ENCODE results near the gene RTN4RL1.

GRCh38 chr17:1896243-1897104, 128.7 kb downstream of the RTN4RL1 start:
- TF ChIP-seq, protein P1, sequence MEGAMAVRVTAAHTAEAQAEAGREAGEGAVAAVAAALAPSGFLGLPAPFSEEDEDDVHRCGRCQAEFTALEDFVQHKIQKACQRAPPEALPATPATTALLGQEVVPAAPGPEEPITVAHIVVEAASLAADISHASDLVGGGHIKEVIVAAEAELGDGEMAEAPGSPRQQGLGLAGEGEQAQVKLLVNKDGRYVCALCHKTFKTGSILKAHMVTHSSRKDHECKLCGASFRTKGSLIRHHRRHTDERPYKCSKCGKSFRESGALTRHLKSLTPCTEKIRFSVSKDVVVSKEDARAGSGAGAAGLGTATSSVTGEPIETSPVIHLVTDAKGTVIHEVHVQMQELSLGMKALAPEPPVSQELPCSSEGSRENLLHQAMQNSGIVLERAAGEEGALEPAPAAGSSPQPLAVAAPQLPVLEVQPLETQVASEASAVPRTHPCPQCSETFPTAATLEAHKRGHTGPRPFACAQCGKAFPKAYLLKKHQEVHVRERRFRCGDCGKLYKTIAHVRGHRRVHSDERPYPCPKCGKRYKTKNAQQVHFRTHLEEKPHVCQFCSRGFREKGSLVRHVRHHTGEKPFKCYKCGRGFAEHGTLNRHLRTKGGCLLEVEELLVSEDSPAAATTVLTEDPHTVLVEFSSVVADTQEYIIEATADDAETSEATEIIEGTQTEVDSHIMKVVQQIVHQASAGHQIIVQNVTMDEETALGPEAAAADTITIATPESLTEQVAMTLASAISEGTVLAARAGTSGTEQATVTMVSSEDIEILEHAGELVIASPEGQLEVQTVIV (CRISPR knock-in tag; IDR thresholded peaks at IDR 0.05; ENCODE audit: borderline replicate concordance) = no peak
- no peak for TF ChIP-seq RFX1 (IDR thresholded peaks at IDR 0.05)
- TF ChIP-seq, protein P2, sequence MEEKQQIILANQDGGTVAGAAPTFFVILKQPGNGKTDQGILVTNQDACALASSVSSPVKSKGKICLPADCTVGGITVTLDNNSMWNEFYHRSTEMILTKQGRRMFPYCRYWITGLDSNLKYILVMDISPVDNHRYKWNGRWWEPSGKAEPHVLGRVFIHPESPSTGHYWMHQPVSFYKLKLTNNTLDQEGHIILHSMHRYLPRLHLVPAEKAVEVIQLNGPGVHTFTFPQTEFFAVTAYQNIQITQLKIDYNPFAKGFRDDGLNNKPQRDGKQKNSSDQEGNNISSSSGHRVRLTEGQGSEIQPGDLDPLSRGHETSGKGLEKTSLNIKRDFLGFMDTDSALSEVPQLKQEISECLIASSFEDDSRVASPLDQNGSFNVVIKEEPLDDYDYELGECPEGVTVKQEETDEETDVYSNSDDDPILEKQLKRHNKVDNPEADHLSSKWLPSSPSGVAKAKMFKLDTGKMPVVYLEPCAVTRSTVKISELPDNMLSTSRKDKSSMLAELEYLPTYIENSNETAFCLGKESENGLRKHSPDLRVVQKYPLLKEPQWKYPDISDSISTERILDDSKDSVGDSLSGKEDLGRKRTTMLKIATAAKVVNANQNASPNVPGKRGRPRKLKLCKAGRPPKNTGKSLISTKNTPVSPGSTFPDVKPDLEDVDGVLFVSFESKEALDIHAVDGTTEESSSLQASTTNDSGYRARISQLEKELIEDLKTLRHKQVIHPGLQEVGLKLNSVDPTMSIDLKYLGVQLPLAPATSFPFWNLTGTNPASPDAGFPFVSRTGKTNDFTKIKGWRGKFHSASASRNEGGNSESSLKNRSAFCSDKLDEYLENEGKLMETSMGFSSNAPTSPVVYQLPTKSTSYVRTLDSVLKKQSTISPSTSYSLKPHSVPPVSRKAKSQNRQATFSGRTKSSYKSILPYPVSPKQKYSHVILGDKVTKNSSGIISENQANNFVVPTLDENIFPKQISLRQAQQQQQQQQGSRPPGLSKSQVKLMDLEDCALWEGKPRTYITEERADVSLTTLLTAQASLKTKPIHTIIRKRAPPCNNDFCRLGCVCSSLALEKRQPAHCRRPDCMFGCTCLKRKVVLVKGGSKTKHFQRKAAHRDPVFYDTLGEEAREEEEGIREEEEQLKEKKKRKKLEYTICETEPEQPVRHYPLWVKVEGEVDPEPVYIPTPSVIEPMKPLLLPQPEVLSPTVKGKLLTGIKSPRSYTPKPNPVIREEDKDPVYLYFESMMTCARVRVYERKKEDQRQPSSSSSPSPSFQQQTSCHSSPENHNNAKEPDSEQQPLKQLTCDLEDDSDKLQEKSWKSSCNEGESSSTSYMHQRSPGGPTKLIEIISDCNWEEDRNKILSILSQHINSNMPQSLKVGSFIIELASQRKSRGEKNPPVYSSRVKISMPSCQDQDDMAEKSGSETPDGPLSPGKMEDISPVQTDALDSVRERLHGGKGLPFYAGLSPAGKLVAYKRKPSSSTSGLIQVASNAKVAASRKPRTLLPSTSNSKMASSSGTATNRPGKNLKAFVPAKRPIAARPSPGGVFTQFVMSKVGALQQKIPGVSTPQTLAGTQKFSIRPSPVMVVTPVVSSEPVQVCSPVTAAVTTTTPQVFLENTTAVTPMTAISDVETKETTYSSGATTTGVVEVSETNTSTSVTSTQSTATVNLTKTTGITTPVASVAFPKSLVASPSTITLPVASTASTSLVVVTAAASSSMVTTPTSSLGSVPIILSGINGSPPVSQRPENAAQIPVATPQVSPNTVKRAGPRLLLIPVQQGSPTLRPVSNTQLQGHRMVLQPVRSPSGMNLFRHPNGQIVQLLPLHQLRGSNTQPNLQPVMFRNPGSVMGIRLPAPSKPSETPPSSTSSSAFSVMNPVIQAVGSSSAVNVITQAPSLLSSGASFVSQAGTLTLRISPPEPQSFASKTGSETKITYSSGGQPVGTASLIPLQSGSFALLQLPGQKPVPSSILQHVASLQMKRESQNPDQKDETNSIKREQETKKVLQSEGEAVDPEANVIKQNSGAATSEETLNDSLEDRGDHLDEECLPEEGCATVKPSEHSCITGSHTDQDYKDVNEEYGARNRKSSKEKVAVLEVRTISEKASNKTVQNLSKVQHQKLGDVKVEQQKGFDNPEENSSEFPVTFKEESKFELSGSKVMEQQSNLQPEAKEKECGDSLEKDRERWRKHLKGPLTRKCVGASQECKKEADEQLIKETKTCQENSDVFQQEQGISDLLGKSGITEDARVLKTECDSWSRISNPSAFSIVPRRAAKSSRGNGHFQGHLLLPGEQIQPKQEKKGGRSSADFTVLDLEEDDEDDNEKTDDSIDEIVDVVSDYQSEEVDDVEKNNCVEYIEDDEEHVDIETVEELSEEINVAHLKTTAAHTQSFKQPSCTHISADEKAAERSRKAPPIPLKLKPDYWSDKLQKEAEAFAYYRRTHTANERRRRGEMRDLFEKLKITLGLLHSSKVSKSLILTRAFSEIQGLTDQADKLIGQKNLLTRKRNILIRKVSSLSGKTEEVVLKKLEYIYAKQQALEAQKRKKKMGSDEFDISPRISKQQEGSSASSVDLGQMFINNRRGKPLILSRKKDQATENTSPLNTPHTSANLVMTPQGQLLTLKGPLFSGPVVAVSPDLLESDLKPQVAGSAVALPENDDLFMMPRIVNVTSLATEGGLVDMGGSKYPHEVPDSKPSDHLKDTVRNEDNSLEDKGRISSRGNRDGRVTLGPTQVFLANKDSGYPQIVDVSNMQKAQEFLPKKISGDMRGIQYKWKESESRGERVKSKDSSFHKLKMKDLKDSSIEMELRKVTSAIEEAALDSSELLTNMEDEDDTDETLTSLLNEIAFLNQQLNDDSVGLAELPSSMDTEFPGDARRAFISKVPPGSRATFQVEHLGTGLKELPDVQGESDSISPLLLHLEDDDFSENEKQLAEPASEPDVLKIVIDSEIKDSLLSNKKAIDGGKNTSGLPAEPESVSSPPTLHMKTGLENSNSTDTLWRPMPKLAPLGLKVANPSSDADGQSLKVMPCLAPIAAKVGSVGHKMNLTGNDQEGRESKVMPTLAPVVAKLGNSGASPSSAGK (IDR thresholded peaks at IDR 0.05) = no peak
- no peak for TF ChIP-seq USF1 (CRISPR knock-in tag; IDR thresholded peaks at IDR 0.05)
